T-helper 2 cell (primary cell): ENCODE measurements around the gene ARHGEF9.

Experiments used
- DNase-seq, 5 experiments: peaks; one replicate each; pipeline versions ENCODE4 v3.0.0 to v3.0.0-alpha.2; 2012 to 2022

Gene ARHGEF9

GRCh38 chrX:63746278-63746677 is 38.7 kb downstream of the ARHGEF9 start:
- peak in 2 of 5 experiments; percentile 40 to 91 for DNase-seq

GRCh38 chrX:63744850-63745394 is 40.1 kb downstream of the ARHGEF9 start:
- DNase-seq: no peak

DNA sequence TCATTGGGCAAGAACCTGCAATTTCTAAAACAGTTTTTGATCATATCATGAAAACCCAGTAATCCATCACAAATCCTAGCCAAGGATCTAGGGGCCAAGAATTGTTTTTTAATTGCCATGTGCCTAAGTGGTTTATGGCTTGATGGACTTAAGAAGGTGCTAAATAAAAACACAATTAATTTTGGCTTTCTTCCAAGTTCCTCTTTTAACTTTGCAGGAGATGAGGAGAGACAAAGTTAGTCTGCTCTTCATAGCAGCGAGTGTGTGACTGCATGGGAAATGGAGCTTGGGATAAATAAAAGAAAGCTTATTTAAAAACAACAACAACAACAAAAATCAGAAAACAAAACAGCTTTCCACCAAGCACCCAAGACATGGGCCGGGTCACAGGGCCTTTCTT is 41.4 kb downstream of the ARHGEF9 start:
- DNase-seq: no peak

DNA sequence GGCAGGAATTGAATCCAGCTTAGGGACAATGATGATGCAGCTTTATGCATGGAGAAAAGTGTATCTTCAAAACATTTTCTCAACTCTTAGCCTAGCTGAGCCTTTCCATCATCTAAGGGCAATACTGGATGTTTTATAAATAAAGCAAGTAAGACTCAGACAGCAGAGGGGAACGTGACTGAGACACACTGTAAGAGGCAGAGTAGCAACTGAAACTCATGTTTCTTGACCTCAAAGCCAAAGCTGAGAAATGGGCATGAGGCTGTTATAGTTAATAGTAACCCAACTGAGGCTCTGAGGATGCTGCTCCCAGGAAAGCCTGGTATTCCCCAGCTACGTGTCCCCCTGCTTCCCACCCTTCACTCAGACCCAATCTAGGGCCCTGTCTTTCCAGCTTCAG is 44.6 kb downstream of the ARHGEF9 start:
- DNase-seq: no peak

DNA sequence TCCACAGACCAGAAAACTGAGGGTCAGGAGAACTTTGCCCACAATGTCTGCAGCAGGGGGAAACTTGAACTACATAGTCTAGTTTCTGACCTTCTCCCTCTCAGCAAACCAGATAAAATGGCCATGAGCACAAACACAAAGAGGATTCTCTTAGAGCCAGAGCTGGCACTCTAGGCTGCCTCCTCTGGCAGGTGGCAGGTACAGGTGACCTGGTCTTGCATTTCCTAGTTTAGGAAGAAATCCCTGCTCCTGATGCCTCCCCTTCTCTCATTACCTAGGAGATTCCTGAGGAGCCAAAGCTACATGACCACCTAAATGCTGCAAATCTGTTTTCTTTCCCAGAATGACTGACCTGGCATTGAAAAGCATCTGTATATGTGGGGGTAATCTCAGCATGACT is 45.1 kb downstream of the ARHGEF9 start:
- no peak for DNase-seq

DNA sequence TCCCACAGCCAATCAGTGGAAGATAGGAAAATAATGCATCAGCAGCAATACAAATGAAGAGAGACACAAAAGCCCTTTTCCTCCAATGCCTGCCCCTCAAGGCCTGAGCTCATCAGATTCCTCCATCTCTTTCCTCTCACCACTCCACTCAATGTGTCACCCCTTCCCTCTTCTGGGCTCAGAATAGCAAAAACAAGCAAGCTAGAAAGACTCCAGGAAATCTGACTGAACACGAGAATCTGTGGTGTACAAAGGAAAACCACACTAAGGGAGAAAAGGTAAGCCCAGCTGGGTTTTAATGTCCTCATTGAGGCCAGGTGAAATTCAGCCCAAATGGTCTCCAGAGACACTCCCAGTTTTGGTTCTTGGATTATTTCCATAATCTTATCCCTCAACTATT is 46.3 kb downstream of the ARHGEF9 start:
- peak in 1 of 5 experiments; percentile 29 for DNase-seq

- no peak for DNase-seq
Observed at GRCh38 chrX:63737131-63737921, 47.7 kb downstream of the ARHGEF9 start.

DNA sequence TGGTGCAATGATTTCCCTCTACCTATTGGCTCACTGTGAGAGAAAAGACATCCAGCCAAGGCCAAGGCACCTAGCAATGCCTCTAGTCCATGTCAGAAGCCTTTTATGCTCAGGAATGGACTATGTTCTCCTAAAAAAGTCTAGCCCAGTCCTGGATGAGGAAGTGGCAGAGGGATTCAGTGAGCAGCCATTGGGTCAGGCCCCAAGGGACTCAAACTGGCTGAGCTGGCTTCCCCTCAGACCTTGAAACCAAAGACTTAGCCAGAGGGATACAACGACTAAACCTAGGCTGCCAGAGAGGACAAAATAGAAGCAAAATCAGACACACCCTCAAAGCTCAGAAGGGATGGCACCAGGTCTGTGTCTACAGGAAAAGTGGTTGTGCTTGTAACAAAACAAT is 49.1 kb downstream of the ARHGEF9 start:
- no peak for DNase-seq

- no peak for DNase-seq
Observed at GRCh38 chrX:63720293-63720692, 64.7 kb downstream of the ARHGEF9 start.

DNA sequence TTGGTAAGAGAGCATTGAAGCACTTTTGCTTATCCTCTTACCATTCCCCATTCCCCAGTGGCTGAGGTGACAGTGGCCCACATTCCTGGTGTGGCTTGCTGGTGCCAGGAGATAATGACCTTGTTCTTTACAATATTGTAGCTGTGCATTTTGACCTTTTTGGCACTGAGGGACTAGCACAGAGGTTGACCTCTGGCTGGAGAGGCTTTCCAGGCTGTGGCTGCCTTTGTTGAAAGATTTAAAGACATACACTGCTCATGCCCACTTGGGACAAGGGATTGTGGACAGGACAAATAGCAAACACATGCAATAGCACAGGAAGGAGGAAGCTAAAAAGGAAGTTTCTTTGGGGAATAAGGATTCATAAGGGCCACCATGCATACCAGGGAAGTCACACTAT is 65.4 kb downstream of the ARHGEF9 start:
- no peak for DNase-seq

- DNase-seq: no peak
Observed at GRCh38 chrX:63718010-63718694, 66.9 kb downstream of the ARHGEF9 start.

- DNase-seq: no peak
Observed at GRCh38 chrX:63713526-63713925, 71.5 kb downstream of the ARHGEF9 start.

DNA sequence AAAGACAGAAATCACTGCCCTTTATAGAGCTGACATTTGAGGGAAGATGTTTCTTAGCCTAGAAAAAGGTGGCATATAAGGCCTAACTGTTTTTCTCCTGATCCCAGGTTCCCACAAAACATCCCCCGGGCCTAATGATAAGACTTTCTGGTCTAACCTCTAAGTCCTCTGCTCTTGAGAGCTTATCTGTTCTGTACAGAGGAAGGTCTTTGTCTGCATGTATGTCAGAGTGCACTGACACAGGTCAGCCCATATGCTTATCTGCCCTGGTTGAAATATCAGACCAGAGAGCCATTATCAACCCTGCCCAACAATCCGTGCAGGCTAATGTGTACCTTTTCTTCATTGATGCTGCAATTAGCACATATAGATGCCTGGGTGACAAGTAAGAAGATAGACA is 76.2 kb downstream of the ARHGEF9 start:
- no peak for DNase-seq

DNA sequence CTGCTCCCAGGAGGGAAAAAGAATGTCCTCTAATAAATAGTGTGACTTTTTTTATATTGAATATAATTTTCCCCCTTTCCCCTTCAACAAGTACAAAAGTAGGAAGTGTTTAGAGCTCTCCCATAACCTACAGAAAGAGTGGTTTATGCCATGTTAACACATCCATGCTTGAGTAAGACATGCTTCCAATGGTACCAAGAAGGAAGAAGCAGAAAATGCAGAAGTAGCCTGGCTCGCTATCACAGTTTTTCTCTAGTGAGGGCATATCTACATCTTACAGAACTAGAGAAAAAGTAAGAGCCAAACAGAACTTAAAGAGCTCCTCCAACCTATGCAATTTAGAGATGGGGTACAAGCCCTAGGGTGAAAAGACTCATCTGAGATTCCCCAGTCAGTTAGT is 82.5 kb downstream of the ARHGEF9 start:
- no peak for DNase-seq

- peak in 1 of 5 experiments; percentile 26 for DNase-seq
Observed at GRCh38 chrX:63686878-63687714, 97.9 kb downstream of the ARHGEF9 start.

DNA sequence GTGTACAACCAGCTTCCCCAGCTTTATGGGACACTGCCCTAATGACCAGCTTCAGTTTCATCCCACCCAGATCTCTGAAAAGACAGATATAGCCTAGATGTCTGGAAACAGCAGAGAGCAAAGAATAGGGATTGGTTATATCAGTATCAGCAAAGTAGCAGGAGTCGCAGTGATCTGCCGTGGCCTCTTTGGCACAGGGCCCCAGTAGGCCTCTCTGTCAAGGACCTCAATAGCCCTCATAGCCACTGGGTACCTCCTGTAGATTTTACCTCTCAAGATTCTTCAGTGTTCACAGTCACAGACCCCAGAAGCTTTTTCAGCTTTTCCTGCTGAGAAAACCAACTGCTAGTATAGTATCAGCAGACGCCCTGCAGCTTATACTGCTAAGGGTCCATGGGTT is 104.6 kb downstream of the ARHGEF9 start:
- DNase-seq: no peak

GRCh38 chrX:63679432-63679831 is 105.6 kb downstream of the ARHGEF9 start:
- DNase-seq: no peak

- DNase-seq: no peak
Observed at GRCh38 chrX:63675716-63676115, 109.3 kb downstream of the ARHGEF9 start.

DNA sequence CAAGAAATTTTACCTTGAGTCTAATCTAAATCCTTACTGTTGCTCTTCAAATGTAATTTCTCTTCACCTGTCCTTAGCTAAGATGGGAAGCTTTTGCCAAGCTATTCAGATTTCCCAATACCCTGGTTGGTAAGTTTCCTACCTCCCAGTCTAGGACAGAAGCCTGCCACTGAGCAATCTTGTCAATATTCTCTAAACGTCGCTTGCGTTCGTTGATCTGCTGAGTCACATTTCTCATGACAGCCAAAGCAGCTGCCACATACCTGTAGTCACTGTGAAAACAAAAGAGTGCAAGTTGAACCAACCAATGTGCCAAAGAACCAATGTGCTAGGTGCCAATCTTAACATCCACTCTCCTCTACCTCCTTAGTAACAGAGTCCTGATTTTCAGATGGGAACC is 111.1 kb downstream of the ARHGEF9 start:
- DNase-seq: no peak

DNA sequence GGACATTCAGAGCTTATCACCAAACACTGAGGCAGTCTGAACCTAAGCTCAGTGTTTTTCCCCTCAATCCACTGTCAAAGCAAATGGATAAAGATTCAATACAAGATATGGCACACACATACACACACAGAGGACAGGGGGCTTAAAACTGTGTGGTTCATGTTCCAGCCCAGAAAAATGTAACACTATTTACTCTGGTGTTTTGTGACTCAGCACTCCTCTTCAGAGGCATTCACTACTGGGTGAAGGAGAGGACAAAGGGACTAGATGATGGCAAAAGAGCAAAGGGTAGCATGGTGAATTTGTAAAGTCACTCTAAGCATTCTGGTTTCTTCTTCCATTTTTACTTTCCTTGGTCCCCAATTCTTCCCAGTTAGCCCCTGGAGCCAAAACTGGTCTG is 120.3 kb downstream of the ARHGEF9 start:
- no peak for DNase-seq

DNA sequence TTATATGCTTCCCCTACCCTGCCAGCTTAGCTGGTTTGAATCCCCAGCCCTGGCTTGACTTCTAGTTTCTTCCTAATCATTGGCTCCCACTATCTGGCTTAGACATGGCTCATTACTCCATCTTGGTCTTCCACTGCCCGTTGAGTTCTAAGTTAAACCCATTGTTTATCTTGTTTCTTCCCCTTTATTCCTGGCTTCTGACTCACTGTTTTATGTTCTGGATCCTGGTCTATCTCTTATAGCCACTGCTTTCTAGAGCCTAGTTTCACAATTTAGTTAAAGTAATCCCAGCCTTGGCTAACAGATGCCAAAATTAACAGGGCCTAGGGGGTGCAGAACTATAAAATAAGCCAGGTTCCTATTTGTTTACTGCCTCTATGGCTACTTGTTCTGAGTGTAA is 120.9 kb downstream of the ARHGEF9 start:
- no peak for DNase-seq

DNA sequence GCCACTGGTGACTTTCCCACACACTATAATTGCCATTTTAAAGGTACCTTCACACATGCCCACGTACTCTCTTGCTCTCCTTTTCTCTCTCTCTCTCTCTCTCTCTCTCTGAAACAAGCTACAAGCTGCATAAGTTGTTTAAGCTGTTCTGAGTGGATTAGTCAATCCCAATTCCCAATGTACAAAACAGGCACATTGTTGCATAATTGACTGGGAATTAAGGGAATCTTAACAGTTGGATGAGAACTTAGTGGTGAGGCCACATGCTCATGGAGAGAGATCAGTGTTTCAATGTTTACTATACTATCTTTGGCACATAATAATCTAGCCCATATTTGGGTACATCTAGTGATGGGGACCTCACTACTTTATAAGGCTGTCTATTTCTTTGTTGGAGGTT is 123.3 kb downstream of the ARHGEF9 start:
- no peak for DNase-seq

DNA sequence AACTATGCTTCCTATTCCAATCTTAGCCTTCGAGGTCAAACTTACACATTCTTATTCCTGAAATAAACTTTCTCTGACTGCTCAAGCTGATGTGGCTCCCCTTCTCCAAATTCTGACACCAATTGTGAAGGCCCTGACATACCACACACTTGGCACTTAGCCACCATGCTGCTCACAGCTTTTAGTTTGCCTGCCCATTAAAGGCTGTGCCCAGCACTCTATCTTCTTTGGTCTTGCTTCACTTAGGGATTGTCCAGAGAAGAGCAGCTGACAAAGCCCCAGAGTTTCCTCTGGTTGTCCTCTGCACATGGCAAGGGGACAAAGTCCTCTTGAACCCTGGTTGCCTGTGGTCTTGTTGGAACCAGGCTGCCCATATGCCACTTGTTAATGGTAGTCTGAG is 126.1 kb downstream of the ARHGEF9 start:
- no peak for DNase-seq
